Activated T-cell treated with anti-CD3 and anti-CD28 coated beads for 24 hours (primary cell): Measurements from ENCODE around the gene SND1.

ENCODE experiments used
- DNase-seq: peaks from one replicate; pipeline ENCODE4 v3.0.0-alpha.2; 2020; ENCODE audit warnings: low read depth

The SND1 gene

GRCh38 chr7:127908430-127909258 lies 256.6 kb downstream of the SND1 start:
- no peak for DNase-seq

- no peak for DNase-seq
These were observed 257.6 kb downstream of the SND1 start for GRCh38 chr7:127909424-127910152.

- DNase-seq: no peak
These were observed 258.7 kb downstream of the SND1 start for GRCh38 chr7:127910670-127911069.

- no peak for DNase-seq
These were observed 260.0 kb downstream of the SND1 start for GRCh38 chr7:127911968-127912511.

GRCh38 chr7:127912901-127913300 lies 260.9 kb downstream of the SND1 start:
- no peak for DNase-seq

- no peak for DNase-seq
These were observed 261.7 kb downstream of the SND1 start for GRCh38 chr7:127913686-127914085.

GRCh38 chr7:127914693-127915092 lies 262.7 kb downstream of the SND1 start:
- DNase-seq: no peak

- no peak for DNase-seq
These were observed 264.7 kb downstream of the SND1 start for GRCh38 chr7:127916735-127917134.

GRCh38 chr7:127918130-127918529 lies 266.1 kb downstream of the SND1 start:
- DNase-seq: no peak

- DNase-seq: no peak
These were observed 268.9 kb downstream of the SND1 start for GRCh38 chr7:127920787-127921438.

GRCh38 chr7:127922656-127923055 lies 270.7 kb downstream of the SND1 start:
- no peak for DNase-seq

- no peak for DNase-seq
These were observed 272.9 kb downstream of the SND1 start for GRCh38 chr7:127924874-127925273.

- no peak for DNase-seq
These were observed 275.3 kb downstream of the SND1 start for GRCh38 chr7:127927348-127927696.

GRCh38 chr7:127928222-127928621 lies 276.2 kb downstream of the SND1 start:
- DNase-seq: no peak

- no peak for DNase-seq
These were observed 276.9 kb downstream of the SND1 start for GRCh38 chr7:127928852-127929251.

- DNase-seq: no peak
These were observed 278.6 kb downstream of the SND1 start for GRCh38 chr7:127930341-127931328.

GRCh38 chr7:127932076-127932475 lies 280.1 kb downstream of the SND1 start:
- no peak for DNase-seq

- no peak for DNase-seq
These were observed 280.5 kb downstream of the SND1 start for GRCh38 chr7:127932496-127932895.

GRCh38 chr7:127933146-127933545 lies 281.2 kb downstream of the SND1 start:
- DNase-seq: no peak

- DNase-seq: no peak
These were observed 282.7 kb downstream of the SND1 start for GRCh38 chr7:127934711-127935110.

GRCh38 chr7:127935847-127936376 lies 283.9 kb downstream of the SND1 start:
- no peak for DNase-seq
